ENCODE measurements around the gene PLIN4.

DNA sequence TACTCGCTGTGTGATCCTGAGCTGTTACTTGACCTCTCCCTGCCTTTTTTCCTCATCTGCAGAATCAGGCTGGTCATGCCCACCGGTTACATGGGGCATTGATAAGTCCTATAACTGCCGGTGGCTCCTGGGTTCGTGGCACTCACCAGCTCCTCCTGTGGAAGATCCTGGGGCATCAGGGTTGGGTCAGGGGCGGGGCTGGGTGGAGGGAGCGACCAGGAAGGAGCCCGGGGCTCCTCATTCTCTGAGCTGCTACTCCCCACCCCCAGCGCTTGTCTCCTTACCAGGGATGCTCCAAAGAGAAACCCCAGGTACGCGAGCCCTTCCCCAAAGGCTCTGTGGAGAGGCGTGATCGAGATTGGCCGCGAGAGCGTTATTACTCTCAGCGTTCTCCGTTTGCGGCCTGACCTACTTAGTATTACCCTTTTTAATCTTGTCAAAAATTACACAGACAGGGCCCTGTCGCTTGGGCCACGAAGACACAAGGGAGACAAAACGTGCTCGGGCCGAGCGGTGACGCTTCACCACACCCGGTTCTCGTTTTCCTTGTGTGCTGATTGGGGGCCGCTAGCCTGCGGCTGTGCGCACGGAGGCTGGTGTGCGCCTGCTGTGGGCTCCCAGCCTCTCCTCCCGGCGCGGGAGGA is 35.4 kb downstream of the PLIN4 start:
- TF ChIP-seq, protein P1, sequence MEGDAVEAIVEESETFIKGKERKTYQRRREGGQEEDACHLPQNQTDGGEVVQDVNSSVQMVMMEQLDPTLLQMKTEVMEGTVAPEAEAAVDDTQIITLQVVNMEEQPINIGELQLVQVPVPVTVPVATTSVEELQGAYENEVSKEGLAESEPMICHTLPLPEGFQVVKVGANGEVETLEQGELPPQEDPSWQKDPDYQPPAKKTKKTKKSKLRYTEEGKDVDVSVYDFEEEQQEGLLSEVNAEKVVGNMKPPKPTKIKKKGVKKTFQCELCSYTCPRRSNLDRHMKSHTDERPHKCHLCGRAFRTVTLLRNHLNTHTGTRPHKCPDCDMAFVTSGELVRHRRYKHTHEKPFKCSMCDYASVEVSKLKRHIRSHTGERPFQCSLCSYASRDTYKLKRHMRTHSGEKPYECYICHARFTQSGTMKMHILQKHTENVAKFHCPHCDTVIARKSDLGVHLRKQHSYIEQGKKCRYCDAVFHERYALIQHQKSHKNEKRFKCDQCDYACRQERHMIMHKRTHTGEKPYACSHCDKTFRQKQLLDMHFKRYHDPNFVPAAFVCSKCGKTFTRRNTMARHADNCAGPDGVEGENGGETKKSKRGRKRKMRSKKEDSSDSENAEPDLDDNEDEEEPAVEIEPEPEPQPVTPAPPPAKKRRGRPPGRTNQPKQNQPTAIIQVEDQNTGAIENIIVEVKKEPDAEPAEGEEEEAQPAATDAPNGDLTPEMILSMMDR (IDR thresholded peaks at IDR 0.05), result no peak
- no peak for TF ChIP-seq POLR2A (IDR thresholded peaks at IDR 0.05)
